HEK293 (cell line): ENCODE measurements around the gene GMEB2.

Source experiments
- ZNF311 ChIP-seq: fragments of 450-650 bp; formaldehyde crosslinking; IDR thresholded peaks from 2 replicates; pipeline ENCODE4 v1.5.1; 2017; ENCODE audit warnings: missing biosample characterization, missing genetic modification characterization, borderline replicate concordance
- ZNF580 ChIP-seq: fragments of 450-650 bp; formaldehyde crosslinking; IDR thresholded peaks from 2 replicates; pipeline ENCODE4 v1.5.1; 2016; ENCODE audit warnings: missing biosample characterization, missing genetic modification characterization

- TF ChIP-seq ZNF311 (no peak), ZNF580 (tag by site-specific recombination) (no peak)
Observed at GRCh38 chr20:63549019-63549418, 77.9 kb downstream of the GMEB2 start.
